GM23338 (cell line): ENCODE data around the gene USP28.

Experiments
- CREB1 ChIP-seq: fragments of 250-450 bp; sonication (Bioruptor Pico); IDR thresholded peaks from 2 replicates; pipeline ENCODE4 v1.5.0; 2020; ENCODE audit warnings: low read depth, mild to moderate bottlenecking, moderate library complexity
- CTCF ChIP-seq, 2 experiments: fragments of 200-600 bp in 1 of 2; sonication (generic) in 1 of 2; conservative IDR thresholded peaks; 2 replicates each; pipeline versions ENCODE4 v1.5.1 to v1.6.1; 2016 to 2017; ENCODE audit warnings: antibody characterized with exemption in 2 of 2, low read depth in 2 of 2, mild to moderate bottlenecking in 2 of 2, moderate library complexity in 1 of 2
- EZH2 ChIP-seq: fragments of 200-600 bp; sonication (generic); IDR thresholded peaks from one replicate; pipeline ENCODE4 v1.8.0; 2017; ENCODE audit warnings: antibody characterized with exemption, mild to moderate bottlenecking, low read depth; ENCODE audit not compliant: unreplicated experiment
- EZH2phosphoT487 ChIP-seq: fragments of 200-600 bp; sonication (generic); IDR thresholded peaks from one replicate; pipeline ENCODE4 v1.8.1; 2018; ENCODE audit warnings: antibody characterized with exemption; ENCODE audit not compliant: unreplicated experiment
- NANOG ChIP-seq: IDR thresholded peaks from 2 replicates; pipeline ENCODE4 v1.6.1; 2016; ENCODE audit warnings: antibody characterized with exemption, borderline replicate concordance
- POLR2AphosphoS5 ChIP-seq: IDR thresholded peaks from 2 replicates; pipeline ENCODE4 v1.6.1; 2016; ENCODE audit warnings: antibody characterized with exemption, low read depth
- REST ChIP-seq: IDR thresholded peaks from one replicate; pipeline ENCODE4 v1.6.1; 2018; ENCODE audit warnings: antibody characterized with exemption; ENCODE audit not compliant: unreplicated experiment

GRCh38 chr11:113849713-113850112, 25.7 kb downstream of the USP28 start:
- TF ChIP-seq CTCF (conservative IDR thresholded peaks at IDR 0.05; ENCODE audit: low read depth in 2 of 2) (no peak), EZH2phosphoT487 (no peak), NANOG (peak; percentile 92), CREB1 (0 out of 2 replicates have a peak, but pooled peaks have one; percentile 32), POLR2AphosphoS5 (no peak), REST (no peak), EZH2 (no peak)
